SK-N-SH treated with all-trans-retinoic acid at 6 μM for 48 hours (cell line): Measurements from ENCODE around the gene FMN1.

ENCODE experiments used
- ATAC-seq: fragments of 200-7000 bp; cut with Tn5 transposase; 3 replicates; pipeline ENCODE4 v1.9.1; 2020; ENCODE audit warnings: mild to moderate bottlenecking, moderate library complexity
- ARNTL ChIP-seq: fragments of 450-650 bp; formaldehyde crosslinking; IDR thresholded peaks from 2 replicates; pipeline ENCODE4 v1.5.0; 2020; ENCODE audit warnings: low read depth, mild to moderate bottlenecking, moderate library complexity, borderline replicate concordance
- BACH2 ChIP-seq: fragments of 250-450 bp; sonication (Bioruptor Pico); IDR thresholded peaks from 2 replicates; pipeline ENCODE4 v1.9.0; 2021; ENCODE audit warnings: mild to moderate bottlenecking, borderline replicate concordance
- CREB5 ChIP-seq: fragments of 250-450 bp; sonication (Bioruptor Pico); IDR thresholded peaks from 2 replicates; pipeline ENCODE4 v1.5.1; 2020; ENCODE audit warnings: low read depth, mild to moderate bottlenecking, moderate library complexity
- CSDC2 ChIP-seq: fragments of 250-450 bp; sonication (Bioruptor Pico); IDR thresholded peaks from 2 replicates; pipeline ENCODE4 v1.5.0; 2020; ENCODE audit warnings: mild to moderate bottlenecking, moderate library complexity
- ESRRG ChIP-seq: fragments of 250-450 bp; sonication (Bioruptor Pico); IDR thresholded peaks from 2 replicates; pipeline ENCODE4 v1.6.1; 2021; ENCODE audit warnings: mild to moderate bottlenecking
- GLIS3 ChIP-seq: fragments of 250-450 bp; sonication (Bioruptor Pico); IDR thresholded peaks from 2 replicates; pipeline ENCODE4 v1.5.0; 2020; ENCODE audit warnings: mild to moderate bottlenecking, moderate library complexity
- ISL1 ChIP-seq: fragments of 250-450 bp; sonication (Bioruptor Pico); IDR thresholded peaks from 2 replicates; pipeline ENCODE4 v2.1.2; 2022; ENCODE audit warnings: mild to moderate bottlenecking, moderate library complexity
- OSR1 ChIP-seq: fragments of 250-450 bp; sonication (Bioruptor Pico); IDR thresholded peaks from 2 replicates; pipeline ENCODE4 v1.8.0; 2022; ENCODE audit warnings: moderate library complexity, mild to moderate bottlenecking, inconsistent platforms
- POU6F1 ChIP-seq: fragments of 250-450 bp; sonication (Bioruptor Pico); IDR thresholded peaks from 2 replicates; pipeline ENCODE4 v1.8.0; 2021; ENCODE audit warnings: low read depth, mild to moderate bottlenecking, moderate library complexity, borderline replicate concordance
- PPARA ChIP-seq: fragments of 250-450 bp; sonication (Bioruptor Pico); IDR thresholded peaks from 2 replicates; pipeline ENCODE4 v1.5.0; 2020; ENCODE audit warnings: mild to moderate bottlenecking, borderline replicate concordance
- TCF4 ChIP-seq: fragments of 250-450 bp; sonication (Bioruptor Pico); IDR thresholded peaks from 2 replicates; pipeline ENCODE4 v1.8.0; 2021; ENCODE audit warnings: mild to moderate bottlenecking, moderate library complexity, borderline replicate concordance
- TOX ChIP-seq: fragments of 250-450 bp; sonication (Bioruptor Pico); IDR thresholded peaks from 2 replicates; pipeline ENCODE4 v1.8.0; 2021; ENCODE audit warnings: mild to moderate bottlenecking, moderate library complexity, borderline replicate concordance
- TSHZ2 ChIP-seq: fragments of 250-450 bp; sonication (Bioruptor Pico); IDR thresholded peaks from 2 replicates; pipeline ENCODE4 v1.5.0; 2020; ENCODE audit warnings: mild to moderate bottlenecking, moderate library complexity
- ZFP3 ChIP-seq: fragments of 250-450 bp; sonication (Bioruptor Pico); IDR thresholded peaks from 2 replicates; pipeline ENCODE4 v1.5.0; 2020; ENCODE audit warnings: mild to moderate bottlenecking, moderate library complexity
- ZNF565 ChIP-seq: fragments of 450-650 bp; formaldehyde crosslinking; conservative IDR thresholded peaks from 2 replicates; pipeline ENCODE4 v1.5.0; 2020; ENCODE audit warnings: low read depth, mild to moderate bottlenecking, moderate library complexity
- ZNF70 ChIP-seq: fragments of 450-650 bp; formaldehyde crosslinking; IDR thresholded peaks from 2 replicates; pipeline ENCODE4 v1.5.0; 2020; ENCODE audit warnings: mild to moderate bottlenecking, moderate library complexity
- ZNF8 ChIP-seq: fragments of 450-650 bp; formaldehyde crosslinking; IDR thresholded peaks from 2 replicates; pipeline ENCODE4 v1.5.0; 2020; ENCODE audit warnings: mild to moderate bottlenecking, moderate library complexity
- TF ChIP-seq, protein P1 (sequence below): fragments of 250-450 bp; sonication (Bioruptor Pico); IDR thresholded peaks from 2 replicates; pipeline ENCODE4 v1.8.0; 2020; ENCODE audit warnings: mild to moderate bottlenecking, moderate library complexity, borderline replicate concordance
- TF ChIP-seq, protein P2 (sequence below): fragments of 250-450 bp; sonication (Bioruptor Pico); IDR thresholded peaks from 2 replicates; pipeline ENCODE4 v1.5.1; 2021; ENCODE audit warnings: mild to moderate bottlenecking, moderate library complexity

FMN1 gene

DNA sequence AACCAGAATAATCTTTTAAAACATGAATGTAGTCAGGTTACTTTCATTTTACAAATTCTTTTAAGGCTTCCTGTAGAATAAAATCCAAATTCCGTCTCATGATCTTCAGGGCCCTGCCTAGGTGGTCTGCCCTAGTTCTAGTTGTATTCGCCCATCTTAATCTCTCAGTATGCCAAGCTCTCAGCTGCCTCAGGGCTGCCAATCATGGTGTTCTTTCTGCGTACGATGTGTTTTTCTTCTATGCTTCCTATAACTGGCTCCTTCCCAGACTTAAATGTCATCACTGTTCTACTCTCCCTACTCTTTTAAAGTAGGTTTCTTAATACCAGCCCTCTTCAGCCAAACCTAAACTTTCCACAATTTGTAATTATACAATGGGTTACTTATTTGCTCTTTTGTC, 369.3 kb downstream of the FMN1 start:
- ATAC-seq: peak; percentile 24
- no peak for TF ChIP-seq POU6F1 (CRISPR knock-in tag)
- TF ChIP-seq, protein P1, sequence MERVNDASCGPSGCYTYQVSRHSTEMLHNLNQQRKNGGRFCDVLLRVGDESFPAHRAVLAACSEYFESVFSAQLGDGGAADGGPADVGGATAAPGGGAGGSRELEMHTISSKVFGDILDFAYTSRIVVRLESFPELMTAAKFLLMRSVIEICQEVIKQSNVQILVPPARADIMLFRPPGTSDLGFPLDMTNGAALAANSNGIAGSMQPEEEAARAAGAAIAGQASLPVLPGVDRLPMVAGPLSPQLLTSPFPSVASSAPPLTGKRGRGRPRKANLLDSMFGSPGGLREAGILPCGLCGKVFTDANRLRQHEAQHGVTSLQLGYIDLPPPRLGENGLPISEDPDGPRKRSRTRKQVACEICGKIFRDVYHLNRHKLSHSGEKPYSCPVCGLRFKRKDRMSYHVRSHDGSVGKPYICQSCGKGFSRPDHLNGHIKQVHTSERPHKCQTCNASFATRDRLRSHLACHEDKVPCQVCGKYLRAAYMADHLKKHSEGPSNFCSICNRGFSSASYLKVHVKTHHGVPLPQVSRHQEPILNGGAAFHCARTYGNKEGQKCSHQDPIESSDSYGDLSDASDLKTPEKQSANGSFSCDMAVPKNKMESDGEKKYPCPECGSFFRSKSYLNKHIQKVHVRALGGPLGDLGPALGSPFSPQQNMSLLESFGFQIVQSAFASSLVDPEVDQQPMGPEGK: no peak
- no peak for TF ChIP-seq ZNF8 (CRISPR knock-in tag)
- TF ChIP-seq CSDC2 (CRISPR knock-in tag): no peak
- TF ChIP-seq BACH2: no peak
- no peak for TF ChIP-seq ESRRG (CRISPR knock-in tag)
- no peak for TF ChIP-seq GLIS3 (CRISPR knock-in tag)
- no peak for TF ChIP-seq ZNF565 (CRISPR knock-in tag)
- no peak for TF ChIP-seq TCF4 (CRISPR knock-in tag)
- TF ChIP-seq CREB5 (CRISPR knock-in tag): no peak
- TF ChIP-seq TSHZ2: no peak
- no peak for TF ChIP-seq OSR1 (CRISPR knock-in tag)
- TF ChIP-seq PPARA (CRISPR knock-in tag): no peak

- peak; percentile 84 for ATAC-seq
Measured at GRCh38 chr15:32824777-32825176, 369.7 kb downstream of the FMN1 start.

GRCh38 chr15:32823750-32824149, 370.8 kb downstream of the FMN1 start:
- ATAC-seq: no peak
- TF ChIP-seq TCF4 (CRISPR knock-in tag) (no peak), OSR1 (CRISPR knock-in tag) (no peak), GLIS3 (CRISPR knock-in tag) (no peak), TSHZ2 (no peak), CSDC2 (CRISPR knock-in tag) (no peak), ZNF70 (CRISPR knock-in tag) (no peak), ZFP3 (CRISPR knock-in tag) (no peak), ARNTL (no peak), TOX (CRISPR knock-in tag) (no peak)
- TF ChIP-seq, protein P2, sequence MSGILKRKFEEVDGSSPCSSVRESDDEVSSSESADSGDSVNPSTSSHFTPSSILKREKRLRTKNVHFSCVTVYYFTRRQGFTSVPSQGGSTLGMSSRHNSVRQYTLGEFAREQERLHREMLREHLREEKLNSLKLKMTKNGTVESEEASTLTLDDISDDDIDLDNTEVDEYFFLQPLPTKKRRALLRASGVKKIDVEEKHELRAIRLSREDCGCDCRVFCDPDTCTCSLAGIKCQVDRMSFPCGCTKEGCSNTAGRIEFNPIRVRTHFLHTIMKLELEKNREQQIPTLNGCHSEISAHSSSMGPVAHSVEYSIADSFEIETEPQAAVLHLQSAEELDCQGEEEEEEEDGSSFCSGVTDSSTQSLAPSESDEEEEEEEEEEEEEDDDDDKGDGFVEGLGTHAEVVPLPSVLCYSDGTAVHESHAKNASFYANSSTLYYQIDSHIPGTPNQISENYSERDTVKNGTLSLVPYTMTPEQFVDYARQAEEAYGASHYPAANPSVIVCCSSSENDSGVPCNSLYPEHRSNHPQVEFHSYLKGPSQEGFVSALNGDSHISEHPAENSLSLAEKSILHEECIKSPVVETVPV (CRISPR knock-in tag): no peak

More at GRCh38 chr15:32824777-32825176, 369.7 kb downstream of the FMN1 start:
- no peak for TF ChIP-seq POU6F1 (CRISPR knock-in tag)
- no peak for TF ChIP-seq CSDC2 (CRISPR knock-in tag)
- no peak for TF ChIP-seq CREB5 (CRISPR knock-in tag)
- peak; percentile 69 for TF ChIP-seq ISL1 (CRISPR knock-in tag)
